GM23338 (cell line): Measurements from ENCODE around the gene OR2B6. TPM values are rescaled to one million over a fixed set of nuclear protein-coding genes. Genes with fewer than 3 reads are reported as not detected.

Experiments
- ATAC-seq: fragments of 200-7000 bp; cut with Tn5 transposase; 3 replicates; pipeline ENCODE4 v1.9.1; 2020
- DNase-seq: peaks from one replicate; pipeline ENCODE4 v3.0.0-alpha.2; 2015; ENCODE audit warnings: low spot score
- H2AFZ ChIP-seq: fragments of 200-600 bp; sonication (generic); 2 replicates; pipeline ENCODE4 v1.8.0; 2016; ENCODE audit warnings: antibody characterized with exemption, mild to moderate bottlenecking, moderate library complexity
- H3F3A ChIP-seq: fragments of 200-600 bp; sonication (generic); replicated peaks from 2 replicates; pipeline ENCODE4 v1.8.0; 2017; ENCODE audit warnings: antibody characterized with exemption, mixed run types, low read depth
- H3K27ac ChIP-seq: fragments of 200-600 bp; sonication (generic); 2 replicates; pipeline ENCODE4 v1.6.1; 2016; ENCODE audit warnings: low read depth
- H3K27me3 ChIP-seq: fragments of 200-600 bp; sonication (generic); 2 replicates; pipeline ENCODE4 v1.8.0; 2016; ENCODE audit warnings: mild to moderate bottlenecking, mixed run types, moderate library complexity; ENCODE audit not compliant: insufficient read depth
- H3K36me3 ChIP-seq: fragments of 200-600 bp; sonication (generic); 2 replicates; pipeline ENCODE4 v1.8.0; 2016; ENCODE audit warnings: mild to moderate bottlenecking; ENCODE audit not compliant: insufficient read depth
- H3K4me1 ChIP-seq: fragments of 200-600 bp; sonication (generic); 2 replicates; pipeline ENCODE4 v1.8.0; 2016; ENCODE audit warnings: mild to moderate bottlenecking, moderate library complexity; ENCODE audit not compliant: insufficient read depth
- H3K4me2 ChIP-seq: fragments of 200-600 bp; sonication (generic); 2 replicates; pipeline ENCODE4 v1.7.1; 2017; ENCODE audit warnings: mixed run types
- H3K4me3 ChIP-seq: fragments of 200-600 bp; sonication (generic); 2 replicates; pipeline ENCODE4 v1.6.1; 2016; ENCODE audit warnings: mixed run types
- H3K79me2 ChIP-seq: fragments of 200-600 bp; sonication (generic); replicated peaks from 2 replicates; pipeline ENCODE4 v1.8.0; 2017; ENCODE audit warnings: mild to moderate bottlenecking; ENCODE audit not compliant: insufficient read depth
- H3K9me2 ChIP-seq: fragments of 200-600 bp; sonication (generic); 2 replicates; pipeline ENCODE4 v1.8.0; 2017; ENCODE audit not compliant: insufficient read depth
- H4K20me1 ChIP-seq: fragments of 200-600 bp; sonication (generic); replicated peaks from 2 replicates; pipeline ENCODE4 v1.8.0; 2017; ENCODE audit warnings: mild to moderate bottlenecking; ENCODE audit not compliant: insufficient read depth
- H3K27ac Mint-ChIP-seq: 2 replicates; pipeline ENCODE4 v1.8.0; 2020; ENCODE audit warnings: inconsistent platforms, mild to moderate bottlenecking, moderate library complexity, mixed read lengths
- H3K27me3 Mint-ChIP-seq: 3 replicates; pipeline ENCODE4 v1.8.0; 2022; ENCODE audit warnings: low read depth, mild to moderate bottlenecking, moderate library complexity, mixed read lengths, inconsistent platforms; ENCODE audit not compliant: insufficient read depth, poor library complexity
- H3K36me3 Mint-ChIP-seq: 3 replicates; pipeline ENCODE4 v1.8.0; 2021; ENCODE audit warnings: low read depth, mild to moderate bottlenecking, inconsistent platforms, moderate library complexity, mixed read lengths
- H3K4me1 Mint-ChIP-seq: 3 replicates; pipeline ENCODE4 v1.8.0; 2020; ENCODE audit warnings: mild to moderate bottlenecking, inconsistent platforms, mixed read lengths
- H3K4me3 Mint-ChIP-seq: 3 replicates; pipeline ENCODE4 v1.8.0; 2021; ENCODE audit warnings: moderate library complexity, mild to moderate bottlenecking, inconsistent platforms, mixed read lengths
- H3K9me3 Mint-ChIP-seq: 3 replicates; pipeline ENCODE4 v1.8.0; 2020; ENCODE audit warnings: moderate library complexity, mild to moderate bottlenecking, inconsistent platforms, mixed read lengths
- CREB1 ChIP-seq: fragments of 250-450 bp; sonication (Bioruptor Pico); IDR thresholded peaks from 2 replicates; pipeline ENCODE4 v1.5.0; 2020; ENCODE audit warnings: low read depth, mild to moderate bottlenecking, moderate library complexity
- EZH2phosphoT487 ChIP-seq: fragments of 200-600 bp; sonication (generic); IDR thresholded peaks from one replicate; pipeline ENCODE4 v1.8.1; 2018; ENCODE audit warnings: antibody characterized with exemption; ENCODE audit not compliant: unreplicated experiment
- JUNB ChIP-seq: IDR thresholded peaks from one replicate; pipeline ENCODE4 v1.6.1; 2016; ENCODE audit warnings: antibody characterized with exemption; ENCODE audit not compliant: unreplicated experiment
- NANOG ChIP-seq: IDR thresholded peaks from 2 replicates; pipeline ENCODE4 v1.6.1; 2016; ENCODE audit warnings: antibody characterized with exemption, borderline replicate concordance
- STAT1 ChIP-seq: IDR thresholded peaks from one replicate; pipeline ENCODE4 v1.6.1; 2016; ENCODE audit warnings: antibody characterized with exemption; ENCODE audit not compliant: unreplicated experiment
- ZNF114 ChIP-seq: fragments of 250-450 bp; sonication (Bioruptor Pico); IDR thresholded peaks from 2 replicates; pipeline ENCODE4 v1.5.0; 2020; ENCODE audit warnings: mild to moderate bottlenecking, moderate library complexity
- ZNF331 ChIP-seq: fragments of 250-450 bp; sonication (Bioruptor Pico); IDR thresholded peaks from 2 replicates; pipeline ENCODE4 v1.5.0; 2020; ENCODE audit warnings: low read depth, mild to moderate bottlenecking, moderate library complexity
- polyA plus RNA-seq: library from polyadenylated mRNA; unstranded; fragments of >200 nt; fragmentation: Nextera tagmentation; extraction: Ambion mirVana; gene quantifications from 2 replicates; pipeline ENCODE4 v1.2.1, GENCODE V29; 2016
- total RNA-seq: library from RNA; depleted of rRNA; stranded (reverse); fragments of >200 nt; shearing (Covaris generic); gene quantifications from 2 replicates; pipeline ENCODE4 v1.2.3, GENCODE V29; 2014
- TF ChIP-seq, protein P1 (sequence below): IDR thresholded peaks from 2 replicates; pipeline ENCODE4 v1.6.1; 2016; ENCODE audit warnings: antibody characterized with exemption
- TF ChIP-seq, protein P2 (sequence below): fragments of 250-450 bp; sonication (Bioruptor Pico); IDR thresholded peaks from 2 replicates; pipeline ENCODE4 v1.5.0; 2020; ENCODE audit warnings: mild to moderate bottlenecking, moderate library complexity
- TF ChIP-seq, protein P3 (sequence below), 2 experiments: fragments of 200-600 bp in 1 of 2; sonication (generic) in 1 of 2; conservative IDR thresholded peaks; 2 replicates each; pipeline versions ENCODE4 v1.5.1 to v1.6.1; 2016 to 2017; ENCODE audit warnings: antibody characterized with exemption in 2 of 2, low read depth in 2 of 2, mild to moderate bottlenecking in 2 of 2, moderate library complexity in 1 of 2

The OR2B6 gene
- total and polyA plus RNA-seq, 2 experiments from 2014 or later = 0.45 TPM; not detected in 1

DNA sequence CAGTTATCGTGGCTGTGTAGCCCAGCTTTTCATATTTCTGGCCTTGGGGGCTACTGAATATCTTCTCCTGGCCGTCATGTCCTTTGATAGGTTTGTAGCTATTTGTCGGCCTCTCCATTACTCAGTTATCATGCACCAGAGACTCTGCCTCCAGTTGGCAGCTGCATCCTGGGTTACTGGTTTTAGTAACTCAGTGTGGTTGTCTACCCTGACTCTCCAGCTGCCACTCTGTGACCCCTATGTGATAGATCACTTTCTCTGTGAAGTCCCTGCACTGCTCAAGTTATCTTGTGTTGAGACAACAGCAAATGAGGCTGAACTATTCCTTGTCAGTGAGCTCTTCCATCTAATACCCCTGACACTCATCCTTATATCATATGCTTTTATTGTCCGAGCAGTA is 475 bp downstream of the OR2B6 start:
- no peaks in the 10 kb centered on the region for H3K9me2 ChIP-seq
- H3K4me3 Mint-ChIP-seq = no peak overlapping the region
- no peaks in the 10 kb centered on the region for H3K27me3 ChIP-seq
- TF ChIP-seq CREB1 (no peak), NANOG (no peak)
- TF ChIP-seq, protein P1, sequence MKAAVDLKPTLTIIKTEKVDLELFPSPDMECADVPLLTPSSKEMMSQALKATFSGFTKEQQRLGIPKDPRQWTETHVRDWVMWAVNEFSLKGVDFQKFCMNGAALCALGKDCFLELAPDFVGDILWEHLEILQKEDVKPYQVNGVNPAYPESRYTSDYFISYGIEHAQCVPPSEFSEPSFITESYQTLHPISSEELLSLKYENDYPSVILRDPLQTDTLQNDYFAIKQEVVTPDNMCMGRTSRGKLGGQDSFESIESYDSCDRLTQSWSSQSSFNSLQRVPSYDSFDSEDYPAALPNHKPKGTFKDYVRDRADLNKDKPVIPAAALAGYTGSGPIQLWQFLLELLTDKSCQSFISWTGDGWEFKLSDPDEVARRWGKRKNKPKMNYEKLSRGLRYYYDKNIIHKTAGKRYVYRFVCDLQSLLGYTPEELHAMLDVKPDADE = no peak
- H3K4me1 Mint-ChIP-seq = peaks cover 8% of the 10 kb centered on the region; the same call in 2 of the 3 replicates
- no peaks in the 10 kb centered on the region for H3K36me3 Mint-ChIP-seq
- H3K27me3 Mint-ChIP-seq = no peaks in the 10 kb centered on the region
- H3K9me3 Mint-ChIP-seq = no peaks in the 10 kb centered on the region; the same call in 2 of the 3 replicates
- no peak overlapping the region for H3K4me3 ChIP-seq
- H3K4me1 ChIP-seq = peaks cover 7% of the 10 kb centered on the region; the same call in 1 of the 2 replicates
- no peak overlapping the region for H3K4me2 ChIP-seq
- no peaks in the 10 kb centered on the region for H3K36me3 ChIP-seq
- DNase-seq (no peak), ATAC-seq (no peak)
- no peak overlapping the region for H2AFZ ChIP-seq
- no peak overlapping the region for H3K27ac ChIP-seq
- no peak overlapping the region for H3K27ac Mint-ChIP-seq
- H3K79me2 ChIP-seq = no peaks in the 10 kb centered on the region
- H3F3A ChIP-seq = no peaks in the 10 kb centered on the region
- no peaks in the 10 kb centered on the region for H4K20me1 ChIP-seq

DNA sequence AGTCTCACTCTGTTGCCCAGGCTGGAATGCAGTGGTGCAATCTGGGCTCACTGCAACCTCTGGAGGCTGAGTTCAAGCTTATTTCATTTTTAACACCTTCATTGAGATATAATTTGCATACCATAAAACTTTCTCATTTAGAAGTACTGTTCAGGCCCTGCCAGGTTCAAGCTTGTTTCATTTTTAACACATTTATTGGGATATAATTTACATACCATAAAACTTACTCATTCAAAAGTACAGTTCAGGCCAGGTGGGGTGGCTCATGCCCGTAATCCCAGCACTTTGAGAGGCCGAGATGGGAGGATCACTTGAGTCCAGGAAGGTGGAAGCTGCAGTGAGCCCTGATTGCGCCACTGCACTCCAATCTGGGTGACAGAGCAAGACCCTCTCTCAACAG is 5.5 kb downstream of the OR2B6 start:
- H3K27ac Mint-ChIP-seq = no peak overlapping the region
- Histone ChIP-seq H3K27ac (no peak overlapping the region), H3K9me2 (no peaks in the 10 kb centered on the region), H3K4me1 (peaks cover 7% of the 10 kb centered on the region; the same call in 1 of the 2 replicates), H3K4me3 (no peak overlapping the region), H3K4me2 (no peak overlapping the region), H3K36me3 (no peaks in the 10 kb centered on the region), H3K79me2 (no peaks in the 10 kb centered on the region), H3F3A (no peaks in the 10 kb centered on the region), H3K27me3 (no peaks in the 10 kb centered on the region), H4K20me1 (no peaks in the 10 kb centered on the region), H2AFZ (no peak overlapping the region)
- DNase-seq = no peak
- H3K36me3 Mint-ChIP-seq = no peaks in the 10 kb centered on the region
- no peaks in the 10 kb centered on the region; the same call in 2 of the 3 replicates for H3K9me3 Mint-ChIP-seq
- H3K4me1 Mint-ChIP-seq = peaks cover 8% of the 10 kb centered on the region; the same call in 2 of the 3 replicates
- no peaks in the 10 kb centered on the region for H3K27me3 Mint-ChIP-seq
- no peak overlapping the region for H3K4me3 Mint-ChIP-seq
- no peak for ATAC-seq
- TF ChIP-seq, protein P2, sequence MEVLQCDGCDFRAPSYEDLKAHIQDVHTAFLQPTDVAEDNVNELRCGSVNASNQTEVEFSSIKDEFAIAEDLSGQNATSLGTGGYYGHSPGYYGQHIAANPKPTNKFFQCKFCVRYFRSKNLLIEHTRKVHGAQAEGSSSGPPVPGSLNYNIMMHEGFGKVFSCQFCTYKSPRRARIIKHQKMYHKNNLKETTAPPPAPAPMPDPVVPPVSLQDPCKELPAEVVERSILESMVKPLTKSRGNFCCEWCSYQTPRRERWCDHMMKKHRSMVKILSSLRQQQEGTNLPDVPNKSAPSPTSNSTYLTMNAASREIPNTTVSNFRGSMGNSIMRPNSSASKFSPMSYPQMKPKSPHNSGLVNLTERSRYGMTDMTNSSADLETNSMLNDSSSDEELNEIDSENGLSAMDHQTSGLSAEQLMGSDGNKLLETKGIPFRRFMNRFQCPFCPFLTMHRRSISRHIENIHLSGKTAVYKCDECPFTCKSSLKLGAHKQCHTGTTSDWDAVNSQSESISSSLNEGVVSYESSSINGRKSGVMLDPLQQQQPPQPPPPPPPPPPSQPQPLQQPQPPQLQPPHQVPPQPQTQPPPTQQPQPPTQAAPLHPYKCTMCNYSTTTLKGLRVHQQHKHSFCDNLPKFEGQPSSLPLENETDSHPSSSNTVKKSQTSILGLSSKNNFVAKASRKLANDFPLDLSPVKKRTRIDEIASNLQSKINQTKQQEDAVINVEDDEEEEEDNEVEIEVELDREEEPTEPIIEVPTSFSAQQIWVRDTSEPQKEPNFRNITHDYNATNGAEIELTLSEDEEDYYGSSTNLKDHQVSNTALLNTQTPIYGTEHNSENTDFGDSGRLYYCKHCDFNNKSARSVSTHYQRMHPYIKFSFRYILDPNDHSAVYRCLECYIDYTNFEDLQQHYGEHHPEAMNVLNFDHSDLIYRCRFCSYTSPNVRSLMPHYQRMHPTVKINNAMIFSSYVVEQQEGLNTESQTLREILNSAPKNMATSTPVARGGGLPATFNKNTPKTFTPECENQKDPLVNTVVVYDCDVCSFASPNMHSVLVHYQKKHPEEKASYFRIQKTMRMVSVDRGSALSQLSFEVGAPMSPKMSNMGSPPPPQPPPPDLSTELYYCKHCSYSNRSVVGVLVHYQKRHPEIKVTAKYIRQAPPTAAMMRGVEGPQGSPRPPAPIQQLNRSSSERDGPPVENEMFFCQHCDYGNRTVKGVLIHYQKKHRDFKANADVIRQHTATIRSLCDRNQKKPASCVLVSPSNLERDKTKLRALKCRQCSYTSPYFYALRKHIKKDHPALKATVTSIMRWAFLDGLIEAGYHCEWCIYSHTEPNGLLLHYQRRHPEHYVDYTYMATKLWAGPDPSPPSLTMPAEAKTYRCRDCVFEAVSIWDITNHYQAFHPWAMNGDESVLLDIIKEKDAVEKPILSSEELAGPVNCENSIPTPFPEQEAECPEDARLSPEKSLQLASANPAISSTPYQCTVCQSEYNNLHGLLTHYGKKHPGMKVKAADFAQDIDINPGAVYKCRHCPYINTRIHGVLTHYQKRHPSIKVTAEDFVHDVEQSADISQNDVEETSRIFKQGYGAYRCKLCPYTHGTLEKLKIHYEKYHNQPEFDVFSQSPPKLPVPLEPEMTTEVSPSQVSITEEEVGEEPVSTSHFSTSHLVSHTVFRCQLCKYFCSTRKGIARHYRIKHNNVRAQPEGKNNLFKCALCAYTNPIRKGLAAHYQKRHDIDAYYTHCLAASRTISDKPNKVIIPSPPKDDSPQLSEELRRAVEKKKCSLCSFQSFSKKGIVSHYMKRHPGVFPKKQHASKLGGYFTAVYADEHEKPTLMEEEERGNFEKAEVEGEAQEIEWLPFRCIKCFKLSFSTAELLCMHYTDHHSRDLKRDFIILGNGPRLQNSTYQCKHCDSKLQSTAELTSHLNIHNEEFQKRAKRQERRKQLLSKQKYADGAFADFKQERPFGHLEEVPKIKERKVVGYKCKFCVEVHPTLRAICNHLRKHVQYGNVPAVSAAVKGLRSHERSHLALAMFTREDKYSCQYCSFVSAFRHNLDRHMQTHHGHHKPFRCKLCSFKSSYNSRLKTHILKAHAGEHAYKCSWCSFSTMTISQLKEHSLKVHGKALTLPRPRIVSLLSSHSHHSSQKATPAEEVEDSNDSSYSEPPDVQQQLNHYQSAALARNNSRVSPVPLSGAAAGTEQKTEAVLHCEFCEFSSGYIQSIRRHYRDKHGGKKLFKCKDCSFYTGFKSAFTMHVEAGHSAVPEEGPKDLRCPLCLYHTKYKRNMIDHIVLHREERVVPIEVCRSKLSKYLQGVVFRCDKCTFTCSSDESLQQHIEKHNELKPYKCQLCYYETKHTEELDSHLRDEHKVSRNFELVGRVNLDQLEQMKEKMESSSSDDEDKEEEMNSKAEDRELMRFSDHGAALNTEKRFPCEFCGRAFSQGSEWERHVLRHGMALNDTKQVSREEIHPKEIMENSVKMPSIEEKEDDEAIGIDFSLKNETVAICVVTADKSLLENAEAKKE (CRISPR knock-in tag) = no peak
- TF ChIP-seq JUNB = no peak
- no peak for TF ChIP-seq ZNF114 (CRISPR knock-in tag)
- no peak for TF ChIP-seq EZH2phosphoT487
- TF ChIP-seq NANOG = no peak
- TF ChIP-seq, protein P1 = no peak
- TF ChIP-seq, protein P3, sequence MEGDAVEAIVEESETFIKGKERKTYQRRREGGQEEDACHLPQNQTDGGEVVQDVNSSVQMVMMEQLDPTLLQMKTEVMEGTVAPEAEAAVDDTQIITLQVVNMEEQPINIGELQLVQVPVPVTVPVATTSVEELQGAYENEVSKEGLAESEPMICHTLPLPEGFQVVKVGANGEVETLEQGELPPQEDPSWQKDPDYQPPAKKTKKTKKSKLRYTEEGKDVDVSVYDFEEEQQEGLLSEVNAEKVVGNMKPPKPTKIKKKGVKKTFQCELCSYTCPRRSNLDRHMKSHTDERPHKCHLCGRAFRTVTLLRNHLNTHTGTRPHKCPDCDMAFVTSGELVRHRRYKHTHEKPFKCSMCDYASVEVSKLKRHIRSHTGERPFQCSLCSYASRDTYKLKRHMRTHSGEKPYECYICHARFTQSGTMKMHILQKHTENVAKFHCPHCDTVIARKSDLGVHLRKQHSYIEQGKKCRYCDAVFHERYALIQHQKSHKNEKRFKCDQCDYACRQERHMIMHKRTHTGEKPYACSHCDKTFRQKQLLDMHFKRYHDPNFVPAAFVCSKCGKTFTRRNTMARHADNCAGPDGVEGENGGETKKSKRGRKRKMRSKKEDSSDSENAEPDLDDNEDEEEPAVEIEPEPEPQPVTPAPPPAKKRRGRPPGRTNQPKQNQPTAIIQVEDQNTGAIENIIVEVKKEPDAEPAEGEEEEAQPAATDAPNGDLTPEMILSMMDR (conservative IDR thresholded peaks at IDR 0.05; ENCODE audit: low read depth in 2 of 2) = no peak
- TF ChIP-seq ZNF331 (CRISPR knock-in tag) = no peak
- TF ChIP-seq STAT1 = no peak
